Spleen (tissue), 7 donors: ENCODE results near the gene VSIG4.

Experiments used
- CTCF ChIP-seq, 11 experiments: fragments of 200-600 bp in 7 of 11; fragments of 450-650 bp in 4 of 11; sonication (generic) in 4 of 11; IDR thresholded peaks in 8 of 11; conservative IDR thresholded peaks in 3 of 11; 1 replicate in 7 of 11; 2 replicates in 4 of 11; pipeline versions ENCODE4 v1.4.0 to v1.8.0; 2016 to 2021; ENCODE audit warnings: antibody characterized with exemption in 11 of 11, inconsistent platforms in 4 of 11, mild to moderate bottlenecking in 1 of 11
- POLR2A ChIP-seq, 3 donors: fragments of 450-650 bp; IDR thresholded peaks; one replicate each; pipeline ENCODE4 v1.5.1; 2017; ENCODE audit warnings: antibody characterized with exemption in 3 of 3, mild to moderate bottlenecking in 1 of 3
- POLR2AphosphoS5 ChIP-seq, 3 donors: sonication (generic); formaldehyde crosslinking; IDR thresholded peaks; one replicate each; pipeline ENCODE4 v1.5.1; 2017; ENCODE audit warnings: antibody characterized with exemption in 3 of 3
- donor health status: DM: no; HTN: no; CAD: no; lungs with moderate emphysema.
- donor health status: DM: no; HTN: no; CAD: no.
- donor health status: DM: no; HTN: no; CAD: no.

GRCh38 chrX:65985211-65985610 is 54.7 kb downstream of the VSIG4 start:
- TF ChIP-seq CTCF (IDR thresholded peaks at IDR 0.05 in 8 of 11, conservative IDR thresholded peaks at IDR 0.05 in 3 of 11) (no peak), POLR2A (IDR thresholded peaks at IDR 0.05) (no peak), POLR2AphosphoS5 (IDR thresholded peaks at IDR 0.05) (no peak)
